CD4-positive, alpha-beta T cell treated with Interleukin-17A for 1 hour (primary cell): ENCODE results near the gene ELK3.

ENCODE experiments used
- DNase-seq: peaks from one replicate; pipeline ENCODE4 v3.0.0-alpha.2; 2020

ELK3 gene

DNA sequence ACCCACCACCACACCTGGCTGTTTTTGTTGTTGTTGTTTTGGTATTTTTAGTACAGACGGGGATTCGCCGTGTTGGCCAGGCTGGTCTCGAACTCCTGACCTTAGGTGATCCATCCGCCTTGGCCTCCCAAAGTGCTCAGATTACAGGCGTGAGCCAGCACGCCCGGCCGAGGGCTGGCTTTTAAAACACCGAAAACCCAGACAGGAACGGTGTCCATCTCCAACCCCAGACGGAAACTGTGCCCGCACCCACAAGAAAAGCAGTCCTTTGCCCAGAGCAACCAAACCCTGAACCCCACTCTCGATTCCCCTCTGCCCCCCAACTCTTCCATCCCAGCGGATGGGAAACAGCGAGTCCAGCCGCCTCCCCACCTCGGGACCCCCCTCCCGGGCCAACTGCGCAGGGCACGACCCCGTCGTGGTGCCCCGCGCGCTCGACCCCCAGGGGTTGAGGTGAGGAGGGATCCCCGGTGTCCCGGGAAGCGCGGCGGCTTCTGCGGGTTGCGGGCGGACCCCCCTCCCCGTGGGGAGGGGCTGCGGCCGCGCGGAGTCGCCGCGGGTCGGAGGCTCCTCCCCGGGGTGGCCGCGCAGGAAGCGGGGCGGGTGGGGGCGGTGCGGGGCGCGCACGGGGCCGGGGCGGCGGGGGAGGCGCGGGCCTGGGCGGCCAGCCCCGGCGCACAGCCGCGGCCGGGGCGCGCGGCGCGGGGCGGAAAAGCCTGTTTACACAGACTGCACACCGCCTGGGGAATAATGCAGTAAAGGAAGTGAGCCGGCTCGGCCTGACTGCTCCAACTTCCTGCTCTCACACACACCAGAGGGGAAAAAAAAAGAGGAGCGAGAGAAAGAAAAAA is at the start of gene ELK3:
TSS of gene ELK3 (plus strand) at position 651 of the 851 bp plus-strand sequence.
- DNase-seq = peak; percentile 67

DNA sequence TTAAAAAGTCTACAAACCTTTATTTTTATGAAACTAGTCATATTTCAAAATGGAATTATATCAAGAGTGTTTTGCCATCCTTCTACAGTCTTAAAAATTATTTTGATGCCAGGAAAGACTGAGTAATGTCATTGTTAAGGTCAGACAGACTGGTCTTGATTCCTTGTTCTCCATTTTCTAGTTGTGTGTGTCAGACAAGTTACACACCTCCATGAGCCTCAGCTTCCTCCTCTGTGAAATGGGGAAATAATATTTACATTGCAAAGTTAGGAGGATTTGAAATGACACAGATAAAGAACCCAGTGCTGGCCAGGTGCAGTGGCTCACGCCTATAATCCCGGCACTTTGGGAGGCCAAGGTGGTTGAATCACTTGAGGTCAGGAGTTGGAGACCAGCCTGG is 47.4 kb upstream of the ELK3 start:
- DNase-seq = no peak

DNA sequence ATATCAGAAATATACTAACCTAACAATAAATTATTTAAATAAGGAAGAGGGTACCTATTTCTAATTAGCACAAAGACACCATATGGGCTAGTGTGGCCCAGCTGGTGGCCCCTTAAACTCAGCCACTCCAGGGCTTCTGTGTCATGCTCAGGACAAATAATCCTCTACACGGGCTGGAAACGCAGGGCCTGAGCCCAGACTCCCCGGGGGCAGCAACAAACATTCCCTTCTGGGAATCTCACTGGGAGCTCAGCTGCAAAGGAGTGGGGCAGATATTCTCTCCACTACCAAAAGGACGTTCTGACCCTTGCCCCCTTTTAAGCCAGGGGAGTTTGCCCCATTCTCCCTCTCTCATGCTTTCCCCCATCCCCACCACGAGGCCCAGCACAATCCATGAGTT is 43.7 kb upstream of the ELK3 start:
- no peak for DNase-seq

DNA sequence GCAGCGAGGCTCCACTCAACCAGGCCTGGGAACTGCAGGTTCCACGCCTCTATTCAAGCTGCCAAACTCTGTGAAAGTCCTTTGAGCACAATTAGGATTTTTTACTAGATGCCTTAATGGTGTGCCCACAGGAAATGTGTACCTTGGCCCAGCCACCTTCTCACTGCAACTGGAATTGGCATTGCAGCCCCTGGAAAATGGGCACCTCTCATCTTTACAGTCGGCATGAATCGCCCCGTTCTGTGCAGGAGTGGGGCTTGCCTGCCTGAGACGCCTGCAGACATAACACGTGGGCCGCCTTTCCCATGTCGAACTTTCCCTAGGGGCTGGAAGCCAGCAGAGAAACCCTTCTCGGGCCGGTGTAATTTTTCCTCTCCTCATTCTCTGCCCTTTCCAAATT is 42.0 kb upstream of the ELK3 start:
- DNase-seq = no peak

DNA sequence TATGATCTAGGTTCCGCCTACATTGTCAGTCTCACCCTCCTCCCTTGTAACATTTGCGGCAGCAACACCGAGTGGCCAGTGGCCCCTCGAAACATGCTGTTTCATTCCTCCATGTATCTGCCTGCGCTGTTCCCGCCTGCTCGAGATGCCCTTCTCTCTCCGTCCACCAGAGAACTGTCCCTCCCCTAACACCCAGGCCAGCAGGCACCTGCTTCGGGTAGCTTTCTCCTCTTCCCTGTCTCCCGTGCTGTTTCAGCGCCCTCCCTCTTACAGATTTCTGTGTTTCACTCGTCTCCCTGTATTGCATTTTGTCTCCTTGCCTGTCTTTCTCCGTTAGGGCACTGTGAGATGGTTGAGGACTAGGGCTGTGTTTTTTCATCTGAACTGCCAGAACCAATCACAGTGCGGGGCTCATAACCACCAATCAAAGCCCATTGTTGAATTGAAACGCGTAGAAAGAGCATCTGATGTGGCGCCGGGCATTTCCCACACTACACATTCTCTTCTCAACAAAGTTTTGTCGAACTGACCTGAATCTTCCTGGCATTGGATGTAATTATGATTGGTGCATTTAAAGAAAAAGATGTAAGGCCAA is 40.9 kb upstream of the ELK3 start:
- DNase-seq = no peak

DNA sequence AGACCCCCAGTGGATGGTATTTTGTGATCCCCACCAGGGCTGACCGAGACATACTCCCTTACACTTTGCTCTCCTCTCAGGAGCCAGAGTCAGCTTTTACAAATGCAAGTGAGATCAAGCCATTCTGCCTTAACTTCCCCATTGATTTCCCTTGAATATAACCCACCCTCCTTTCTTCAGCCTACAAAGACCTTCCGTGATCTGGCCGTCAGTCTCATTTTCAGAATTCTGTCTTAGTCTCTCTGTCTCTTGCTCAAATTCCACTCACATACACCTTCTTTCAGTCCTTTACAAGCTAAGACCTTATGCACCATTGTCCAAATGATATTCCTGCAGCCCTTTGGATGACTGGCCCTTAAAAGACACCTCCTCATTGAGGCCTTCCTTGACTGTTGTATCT is 39.0 kb upstream of the ELK3 start:
- no peak for DNase-seq

DNA sequence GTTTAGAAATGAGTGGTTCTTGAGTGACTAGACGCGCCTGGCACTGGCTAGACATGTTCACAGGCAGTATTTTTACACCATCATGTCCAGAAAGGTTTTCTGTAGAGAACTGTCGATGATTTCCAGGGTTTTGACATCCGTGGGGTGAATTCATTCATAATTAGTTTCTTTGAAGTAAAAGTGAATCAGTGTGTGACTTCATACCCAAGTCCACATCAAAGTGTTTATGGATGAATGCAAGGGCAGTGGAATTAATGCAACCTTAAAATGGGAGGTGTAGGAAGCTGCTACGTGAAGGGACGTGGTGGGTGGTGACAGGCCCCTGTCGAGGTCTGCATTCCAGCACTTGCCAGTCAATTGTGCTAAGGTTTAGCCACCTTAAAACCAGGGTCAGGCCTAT is 38.4 kb upstream of the ELK3 start:
- DNase-seq = no peak

DNA sequence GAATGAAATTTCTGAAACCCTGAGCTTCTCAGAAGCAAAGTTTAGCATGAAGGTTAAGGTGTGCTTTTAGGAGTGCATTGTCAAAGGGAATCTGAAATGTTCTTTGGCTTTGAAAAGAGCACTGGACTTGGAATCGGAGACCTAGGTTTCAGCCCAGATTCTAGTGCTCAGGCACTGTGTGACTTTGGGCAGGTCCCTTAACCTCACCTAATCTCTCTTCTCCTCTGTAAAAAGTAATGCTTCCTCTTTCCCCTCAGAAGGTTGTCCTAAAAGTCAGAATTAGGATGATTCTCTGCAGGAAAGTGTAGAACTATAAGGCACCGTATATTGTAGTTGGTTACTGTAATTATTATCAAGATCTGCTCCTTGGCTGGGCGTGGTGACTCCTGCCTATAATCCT is 38.0 kb upstream of the ELK3 start:
- DNase-seq = no peak

DNA sequence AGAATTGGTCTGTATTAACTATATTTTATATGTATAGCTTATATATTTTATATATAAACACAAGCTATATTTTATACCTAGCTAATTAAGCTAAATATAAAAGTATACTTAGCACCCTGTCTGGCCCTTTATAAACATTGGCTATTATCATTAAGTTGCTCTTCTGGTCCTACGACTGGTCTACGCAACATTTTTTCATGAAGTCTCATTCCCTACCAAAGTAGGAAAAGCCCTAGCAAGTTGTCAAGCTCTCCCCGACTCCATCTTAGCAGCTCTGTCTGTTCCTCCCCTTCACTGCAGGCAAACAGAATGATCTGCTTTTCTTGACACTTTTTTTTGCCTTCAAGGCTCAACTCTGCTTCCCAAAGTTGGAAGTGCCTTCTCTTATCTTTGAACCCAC is 36.7 kb upstream of the ELK3 start:
- no peak for DNase-seq

DNA sequence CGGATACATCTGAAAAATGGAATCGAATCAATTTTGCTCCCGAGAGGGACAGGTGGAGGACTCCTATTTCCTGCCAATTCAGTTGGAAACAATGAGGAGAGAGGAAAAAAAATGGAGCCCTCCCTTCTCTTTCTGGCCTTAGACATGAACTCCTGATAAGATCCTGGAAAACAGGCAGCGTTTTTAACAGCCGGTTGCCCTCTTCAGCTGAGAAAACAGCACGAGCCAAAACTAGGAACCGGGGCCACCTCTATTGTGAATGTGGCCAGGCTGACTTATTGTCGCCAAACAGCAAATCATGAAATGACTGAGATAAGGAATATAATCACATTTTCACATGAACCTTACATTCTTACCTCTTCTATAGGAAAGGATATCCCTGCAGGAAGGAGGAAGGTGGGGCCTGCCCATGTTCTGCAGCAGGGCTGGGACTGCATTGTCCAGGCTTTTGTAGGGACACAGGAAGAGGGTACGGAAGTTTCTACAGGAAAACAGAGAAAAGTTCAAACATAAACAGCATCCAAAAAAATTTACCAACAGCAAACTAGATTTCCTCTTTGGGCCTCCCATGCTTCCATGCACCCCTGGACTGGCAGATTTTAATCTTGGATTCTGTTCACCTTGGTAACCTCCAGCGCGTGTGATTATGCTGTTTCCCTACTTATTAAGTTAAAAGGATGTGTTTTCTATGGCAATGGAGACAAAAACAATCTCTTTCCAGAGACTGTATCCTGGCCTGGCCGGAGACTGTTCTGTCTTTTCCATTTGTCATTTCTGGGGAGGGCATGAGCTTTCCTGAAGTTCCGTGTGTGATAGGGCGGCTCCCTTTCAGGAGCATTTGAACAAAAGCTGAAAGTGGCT is 29.0 kb upstream of the ELK3 start:
- DNase-seq = no peak

DNA sequence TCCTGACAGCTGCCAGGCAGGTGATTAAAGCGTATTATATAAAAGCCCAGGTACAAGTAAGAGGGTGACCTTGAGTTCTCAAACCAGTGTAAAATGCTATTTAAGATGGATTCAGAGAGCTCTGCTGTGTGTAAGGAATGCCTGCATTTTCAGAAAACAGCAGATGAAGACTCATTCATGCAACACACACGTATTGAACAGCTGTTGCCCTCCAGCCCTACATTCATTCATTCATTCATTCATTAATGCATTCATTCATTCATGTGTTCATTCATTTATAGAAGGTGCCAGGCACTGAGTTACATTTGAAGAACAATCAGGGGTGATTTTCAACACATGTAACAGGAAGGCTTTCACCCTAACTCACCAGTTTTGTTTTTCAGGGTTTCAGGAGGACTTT is 27.4 kb upstream of the ELK3 start:
- DNase-seq = no peak

DNA sequence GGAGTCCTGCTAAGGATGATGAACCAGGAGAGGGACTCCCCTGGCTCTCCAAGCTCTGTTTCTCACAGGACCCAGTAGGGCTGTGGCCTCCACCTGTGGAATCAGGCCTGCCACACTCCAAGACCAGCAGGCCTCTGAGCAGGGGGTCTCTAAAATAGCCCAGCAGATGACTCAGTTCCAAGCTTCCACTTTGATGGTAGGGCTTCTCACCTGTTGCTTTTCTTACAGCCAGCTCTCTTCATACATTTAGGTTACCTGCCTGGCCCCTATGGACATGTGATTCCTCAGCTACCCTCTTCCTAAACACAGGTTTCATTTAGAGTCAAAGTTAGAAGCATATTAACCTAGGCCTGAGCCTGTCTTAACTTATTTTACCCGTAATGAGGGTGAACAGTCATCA is 26.7 kb upstream of the ELK3 start:
- DNase-seq = no peak

DNA sequence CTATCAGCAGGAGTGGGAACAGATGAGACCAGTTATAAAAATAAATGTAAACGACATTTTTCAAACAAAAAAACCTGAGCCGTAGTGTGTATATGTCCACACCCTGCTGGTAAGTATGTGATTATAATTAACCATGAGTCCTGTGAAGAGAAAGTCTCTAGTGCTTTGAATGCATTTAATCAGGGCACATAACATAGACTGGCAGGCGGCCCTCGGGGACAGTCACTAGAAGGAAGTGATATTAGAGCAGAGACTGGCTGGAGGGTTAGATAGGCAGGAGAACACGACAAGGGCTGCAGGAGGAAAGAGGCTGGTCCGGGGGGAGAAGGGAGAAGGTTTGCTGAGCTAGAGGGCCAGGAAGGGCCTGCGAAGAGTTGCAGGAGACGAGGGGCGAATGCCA is 23.8 kb upstream of the ELK3 start:
- no peak for DNase-seq

DNA sequence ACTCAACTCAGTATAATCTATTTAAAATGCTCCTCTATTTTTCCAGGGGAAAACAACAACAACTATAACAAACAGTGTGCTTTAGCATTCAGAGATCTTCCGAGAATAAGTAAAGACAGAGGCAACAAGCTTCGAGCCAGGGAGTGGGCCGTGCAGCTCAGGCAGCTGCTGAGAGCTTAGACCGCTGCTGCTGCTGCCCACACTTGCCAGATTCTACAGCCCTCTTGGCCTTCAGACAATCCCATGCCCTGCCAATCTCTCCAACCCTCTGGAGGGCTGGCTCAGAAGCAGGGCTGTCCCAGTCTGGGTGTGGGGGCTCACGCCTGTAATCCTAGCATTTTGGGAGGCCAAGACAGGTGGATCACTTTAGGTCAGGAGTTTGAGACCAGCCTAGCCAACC is 23.4 kb upstream of the ELK3 start:
- DNase-seq = no peak

DNA sequence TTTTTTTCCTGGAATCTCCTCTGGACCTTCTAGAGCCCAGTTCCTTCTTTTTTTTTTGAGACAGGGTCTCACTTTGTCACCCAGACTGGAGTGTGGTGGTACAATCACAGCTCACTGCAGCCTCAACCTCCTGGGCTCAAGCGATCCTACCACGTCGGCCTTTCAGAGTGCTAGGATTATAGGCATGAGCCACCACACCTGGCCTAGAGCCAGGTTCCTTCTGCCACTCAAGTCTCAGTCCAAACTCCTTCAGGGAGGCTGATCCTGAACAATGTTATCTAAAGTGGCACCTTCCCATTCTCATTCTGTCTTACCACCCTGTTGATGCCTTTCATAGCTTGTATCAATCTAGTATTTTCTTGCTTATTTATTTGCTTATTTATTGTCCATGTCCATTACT is 22.3 kb upstream of the ELK3 start:
- no peak for DNase-seq

DNA sequence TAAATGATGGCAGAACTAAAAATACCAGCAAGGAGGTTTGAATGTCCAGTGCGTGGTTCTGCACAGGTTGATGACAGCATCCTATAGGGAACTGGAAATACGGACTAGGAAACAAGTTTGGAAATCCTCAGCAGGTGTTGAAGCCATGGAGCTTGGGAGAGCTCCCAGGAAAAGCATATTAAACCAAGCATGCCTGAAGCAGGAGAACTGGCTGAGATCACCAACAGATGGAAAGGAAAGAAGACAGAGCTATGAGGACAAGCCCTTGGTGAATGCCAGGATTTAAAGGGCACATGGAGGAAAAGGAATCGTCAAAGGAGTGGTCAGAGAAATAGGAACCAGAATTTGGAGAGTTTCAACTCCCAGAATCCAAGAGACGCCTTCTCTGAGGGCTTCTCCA is 21.2 kb upstream of the ELK3 start:
- no peak for DNase-seq

DNA sequence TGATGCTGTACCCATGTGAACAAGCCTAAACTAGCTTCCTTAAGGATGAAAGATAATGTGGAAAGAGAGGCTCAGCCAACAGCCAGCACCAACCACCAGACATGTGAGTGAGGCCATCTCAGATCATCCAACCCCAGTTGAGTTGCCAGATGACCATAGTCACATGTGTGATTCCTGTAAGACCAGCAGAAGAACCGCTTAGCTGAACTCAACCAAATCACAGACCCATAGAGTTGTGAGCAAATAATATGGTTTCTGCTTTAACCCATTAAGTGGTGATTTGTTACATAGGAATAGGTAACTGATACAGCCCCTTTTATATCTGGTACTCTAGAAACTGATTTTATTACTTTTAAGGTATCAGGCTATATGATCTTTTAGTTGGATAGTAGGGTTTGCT is 17.6 kb upstream of the ELK3 start:
- DNase-seq = no peak

DNA sequence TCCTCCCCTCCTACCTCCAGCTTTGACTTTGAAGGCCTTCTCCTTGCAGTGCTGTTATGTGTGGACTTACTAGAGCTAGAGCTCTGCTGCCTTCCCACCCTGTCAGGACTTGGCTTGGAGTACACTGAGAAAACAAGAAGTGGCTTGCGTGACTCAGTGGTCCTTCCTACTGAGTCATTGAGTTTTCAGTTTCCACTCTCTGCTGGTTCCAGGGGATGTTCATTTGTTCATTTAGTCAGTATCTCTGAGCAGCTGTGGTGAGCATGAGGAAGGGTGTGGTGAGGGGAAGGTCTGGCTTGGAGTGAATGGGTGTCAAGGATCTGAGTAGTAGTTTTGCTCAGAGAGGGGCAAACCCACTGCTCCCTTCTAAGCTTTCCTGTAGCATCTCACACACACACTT is 17.2 kb upstream of the ELK3 start:
- DNase-seq = peak; percentile 36

DNA sequence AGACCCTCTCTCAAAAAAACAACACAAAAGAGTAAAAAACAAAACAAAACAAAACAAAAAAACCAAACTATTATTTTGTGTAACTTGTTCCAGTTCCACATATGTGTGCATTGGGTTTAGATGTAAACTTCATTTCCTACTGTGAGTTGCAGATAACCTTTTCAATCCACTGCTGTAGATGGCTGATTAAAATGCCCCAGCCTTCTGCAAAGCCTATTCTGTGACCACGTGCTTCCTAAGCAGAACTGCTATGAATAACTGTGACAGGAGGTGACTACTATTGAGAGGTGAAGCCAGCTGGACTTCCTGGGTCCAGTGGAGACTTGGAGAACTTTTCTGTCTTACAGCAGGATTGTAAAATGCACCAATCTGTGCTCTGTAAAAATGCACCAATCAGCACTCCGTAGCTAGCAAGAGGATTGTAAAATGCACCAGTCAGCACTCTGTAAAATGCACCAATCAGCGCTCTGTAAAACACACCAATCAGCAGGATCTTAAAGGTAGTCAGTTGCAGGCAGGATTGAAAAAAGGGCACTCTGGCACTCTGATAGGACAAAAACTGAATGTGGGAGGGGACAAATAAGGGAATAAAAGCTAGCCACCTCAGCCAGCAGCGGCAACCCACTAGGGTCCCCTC is 10.3 kb upstream of the ELK3 start:
- no peak for DNase-seq

DNA sequence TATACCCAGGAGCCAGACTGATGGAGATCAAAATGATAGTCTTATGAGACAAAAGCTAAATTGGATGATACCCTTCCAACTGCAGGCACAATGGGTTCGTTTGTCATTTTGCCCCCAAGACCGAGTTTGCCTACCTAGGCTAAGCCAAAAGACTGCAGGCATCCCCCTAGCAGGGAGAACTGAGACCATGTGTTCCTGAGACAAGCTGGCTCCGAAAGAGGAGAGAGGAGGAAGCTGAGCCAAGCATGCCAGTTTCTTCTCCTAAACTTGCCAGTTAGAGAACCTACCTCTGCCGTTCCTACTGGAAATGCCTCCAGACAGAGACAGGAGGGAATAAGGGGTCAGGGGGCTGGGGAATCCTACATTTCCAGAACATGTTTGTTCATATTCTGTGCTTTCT is 8.3 kb upstream of the ELK3 start:
- no peak for DNase-seq

DNA sequence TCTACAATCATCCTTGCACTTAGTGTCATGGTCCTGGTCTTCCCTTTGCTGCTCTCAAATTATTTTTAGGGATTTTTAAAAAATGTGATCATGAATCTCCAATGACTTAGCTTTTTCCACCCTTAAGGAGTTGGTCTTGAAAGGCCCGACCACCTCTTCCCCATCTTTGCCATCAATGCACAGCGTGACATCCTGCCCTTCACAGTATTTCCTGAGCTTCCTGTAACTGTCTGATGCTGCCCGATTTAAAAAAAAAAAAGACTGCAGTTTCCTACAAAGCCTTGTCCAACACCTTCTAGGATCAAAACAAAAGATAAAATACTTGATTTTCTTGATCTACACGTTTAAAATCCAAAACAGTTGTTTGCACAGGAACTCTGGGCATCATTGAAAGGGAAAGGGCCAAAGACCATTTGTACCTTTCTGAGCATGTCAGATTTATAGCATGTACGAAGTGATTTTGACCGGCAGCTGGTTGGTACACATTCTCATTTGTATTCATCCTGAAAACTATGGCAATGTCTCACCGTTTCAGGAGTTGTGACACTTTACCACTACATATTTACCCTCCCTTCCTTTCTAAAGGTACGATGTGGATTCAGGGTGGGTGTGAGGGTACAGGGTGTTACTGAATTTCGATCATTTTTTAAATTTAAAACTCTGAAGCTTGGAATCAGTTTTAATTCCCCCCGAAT is 7.4 kb upstream of the ELK3 start:
- no peak for DNase-seq

DNA sequence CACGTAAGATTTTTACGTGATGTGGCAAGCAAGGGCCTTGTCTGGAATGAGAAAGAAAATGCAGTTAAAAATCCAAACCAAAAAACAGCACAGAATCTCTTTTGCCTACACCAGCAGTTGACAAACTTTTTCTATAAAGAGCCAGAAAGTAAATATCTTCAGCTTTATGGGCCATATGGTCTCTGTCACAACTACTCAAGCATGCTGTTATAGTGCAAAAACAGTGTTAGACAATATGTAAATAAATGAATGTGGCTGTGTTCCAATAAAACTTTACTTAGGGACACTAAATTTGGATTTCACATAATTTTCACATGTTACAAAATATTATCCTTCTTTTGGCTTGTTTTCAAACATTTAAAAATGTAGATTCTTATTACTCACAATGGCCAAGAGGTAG is 6.2 kb upstream of the ELK3 start:
- no peak for DNase-seq

DNA sequence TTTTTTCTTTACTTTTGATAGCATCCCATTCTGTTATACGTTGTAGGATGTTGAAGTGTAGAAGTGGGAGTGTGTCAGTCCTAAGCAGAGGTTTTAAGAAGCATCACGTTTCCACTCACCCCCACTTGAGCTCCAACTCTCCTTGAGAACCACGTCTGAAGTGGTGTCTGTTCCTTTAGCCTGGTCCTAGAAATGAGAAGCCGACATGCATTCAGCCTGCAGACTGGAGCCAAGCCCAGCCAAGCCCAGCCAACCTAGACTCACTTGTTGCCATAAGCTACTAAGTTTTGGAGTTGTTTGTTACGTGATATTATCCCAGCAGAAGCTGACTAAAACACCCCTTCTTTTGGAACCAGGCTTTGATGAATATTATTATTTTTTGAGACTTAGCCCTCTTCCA is 4.4 kb upstream of the ELK3 start:
- DNase-seq = no peak
